HFFc6 (cell line): ENCODE results near the gene ZNF500. TPM values are rescaled to one million over a fixed set of nuclear protein-coding genes. Genes with fewer than 3 reads are reported as not detected.

Source experiments
- DNase-seq: peaks from one replicate; pipeline ENCODE4 v3.0.0-alpha.2; 2018
- H3K27ac Mint-ChIP-seq: 2 replicates; pipeline ENCODE4 v1.8.0; 2020; ENCODE audit warnings: mild to moderate bottlenecking, mixed read lengths
- H3K27me3 Mint-ChIP-seq: 2 replicates; pipeline ENCODE4 v1.8.0; 2021; ENCODE audit warnings: mild to moderate bottlenecking, moderate library complexity, mixed read lengths; ENCODE audit not compliant: insufficient read depth
- H3K36me3 Mint-ChIP-seq: 2 replicates; pipeline ENCODE4 v1.8.0; 2021; ENCODE audit warnings: low read depth, mixed read lengths
- H3K4me1 Mint-ChIP-seq: 2 replicates; pipeline ENCODE4 v1.8.0; 2020; ENCODE audit warnings: low read depth, mixed read lengths
- H3K4me3 Mint-ChIP-seq: 2 replicates; pipeline ENCODE4 v1.8.0; 2020; ENCODE audit warnings: mild to moderate bottlenecking, moderate library complexity, mixed read lengths
- H3K9me3 Mint-ChIP-seq: 2 replicates; pipeline ENCODE4 v1.8.0; 2020; ENCODE audit warnings: mild to moderate bottlenecking, mixed read lengths
- total RNA-seq, 6 experiments: library from RNA; stranded (reverse); fragmentation: NEBNext Ultra II Directional; extraction: Animal tissue kit (Norgen Biotek cat#: 25700); gene quantifications; 2 replicates in 1 of 6; 3 replicates in 5 of 6; pipeline ENCODE4 v1.2.3, GENCODE V29; 2021
- TF ChIP-seq, protein P1 (sequence below): fragments of 200-600 bp; sonication (generic); IDR thresholded peaks from 2 replicates; pipeline ENCODE4 v1.5.0; 2021; ENCODE audit warnings: antibody characterized with exemption, mild to moderate bottlenecking

ZNF500 gene
- total RNA-seq, 6 experiments from 2014 or later = 8.9 to 13.4 (median 10.4) TPM

- Mint-ChIP-seq H3K9me3 (no peaks in the 10 kb centered on the region), H3K4me1 (no peaks in the 10 kb centered on the region), H3K27ac (no peak within 1 kb of the TSS), H3K36me3 (no peaks in the 10 kb centered on the region), H3K4me3 (no peak within 1 kb of the TSS), H3K27me3 (no peaks in the 10 kb centered on the region)
- no peak for DNase-seq
- TF ChIP-seq, protein P1, sequence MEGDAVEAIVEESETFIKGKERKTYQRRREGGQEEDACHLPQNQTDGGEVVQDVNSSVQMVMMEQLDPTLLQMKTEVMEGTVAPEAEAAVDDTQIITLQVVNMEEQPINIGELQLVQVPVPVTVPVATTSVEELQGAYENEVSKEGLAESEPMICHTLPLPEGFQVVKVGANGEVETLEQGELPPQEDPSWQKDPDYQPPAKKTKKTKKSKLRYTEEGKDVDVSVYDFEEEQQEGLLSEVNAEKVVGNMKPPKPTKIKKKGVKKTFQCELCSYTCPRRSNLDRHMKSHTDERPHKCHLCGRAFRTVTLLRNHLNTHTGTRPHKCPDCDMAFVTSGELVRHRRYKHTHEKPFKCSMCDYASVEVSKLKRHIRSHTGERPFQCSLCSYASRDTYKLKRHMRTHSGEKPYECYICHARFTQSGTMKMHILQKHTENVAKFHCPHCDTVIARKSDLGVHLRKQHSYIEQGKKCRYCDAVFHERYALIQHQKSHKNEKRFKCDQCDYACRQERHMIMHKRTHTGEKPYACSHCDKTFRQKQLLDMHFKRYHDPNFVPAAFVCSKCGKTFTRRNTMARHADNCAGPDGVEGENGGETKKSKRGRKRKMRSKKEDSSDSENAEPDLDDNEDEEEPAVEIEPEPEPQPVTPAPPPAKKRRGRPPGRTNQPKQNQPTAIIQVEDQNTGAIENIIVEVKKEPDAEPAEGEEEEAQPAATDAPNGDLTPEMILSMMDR = no peak
Observed at GRCh38 chr16:4795181-4795827, 28.3 kb upstream of the ZNF500 start, which contains the start of gene SMIM22. Gene SMIM22 (plus strand): TSS chr16:4795369. CDS start chr16:4795735, 366 bp downstream.

GRCh38 chr16:4792951-4793513, 26.1 kb upstream of the ZNF500 start:
- Mint-ChIP-seq H3K9me3 (no peaks in the 10 kb centered on the region), H3K4me3 (no peak overlapping the region), H3K36me3 (no peaks in the 10 kb centered on the region), H3K27ac (no peak overlapping the region), H3K27me3 (no peaks in the 10 kb centered on the region), H3K4me1 (no peaks in the 10 kb centered on the region)
- TF ChIP-seq, protein P1 = no peak
- no peak for DNase-seq

DNA sequence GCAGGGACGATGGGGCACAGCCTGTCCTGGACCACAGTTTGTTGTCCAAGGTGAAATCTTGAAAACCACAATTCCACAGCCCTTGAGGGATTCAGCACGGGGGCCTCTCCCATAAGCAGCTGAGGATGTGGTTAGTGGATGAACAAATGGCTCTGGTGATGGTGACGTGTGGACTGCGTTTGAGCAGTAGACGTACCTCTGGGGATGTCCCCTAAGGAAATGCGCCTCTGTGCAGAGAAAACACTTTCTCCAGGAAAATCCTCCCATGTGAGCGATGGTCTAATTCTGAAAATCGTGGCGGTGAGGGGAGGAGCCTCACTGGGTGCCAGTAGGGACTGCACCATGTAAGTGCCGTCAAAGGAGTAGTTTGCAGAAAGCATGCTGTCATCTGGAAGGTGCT, 23.9 kb upstream of the ZNF500 start:
- Mint-ChIP-seq H3K27me3 (no peaks in the 10 kb centered on the region), H3K27ac (no peak overlapping the region), H3K9me3 (no peaks in the 10 kb centered on the region), H3K36me3 (no peaks in the 10 kb centered on the region), H3K4me3 (no peak overlapping the region), H3K4me1 (no peaks in the 10 kb centered on the region)
- TF ChIP-seq, protein P1 = no peak
- no peak for DNase-seq

DNA sequence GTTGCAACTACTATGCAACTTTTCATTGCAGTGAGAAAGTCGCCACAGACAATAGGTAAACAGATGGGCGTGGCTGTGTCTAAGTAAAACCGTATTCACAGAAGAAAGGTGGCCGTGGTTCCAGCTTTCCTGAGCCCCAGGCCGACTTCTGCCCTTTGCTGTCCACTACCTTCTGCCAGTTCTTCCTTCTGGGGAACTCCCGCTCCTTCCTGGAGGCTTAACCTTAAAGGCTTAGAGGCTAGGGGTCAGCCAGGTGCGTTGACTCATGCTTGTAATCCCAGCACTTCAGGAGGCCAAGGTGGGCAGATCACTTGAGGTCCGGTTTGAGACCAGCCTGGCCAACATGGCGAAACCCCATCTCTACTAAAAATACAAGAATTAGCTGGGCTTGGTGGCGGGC, 23.3 kb upstream of the ZNF500 start:
- DNase-seq = no peak
- no peak overlapping the region for H3K27ac Mint-ChIP-seq
- no peaks in the 10 kb centered on the region for H3K27me3 Mint-ChIP-seq
- H3K9me3 Mint-ChIP-seq = no peaks in the 10 kb centered on the region
- TF ChIP-seq, protein P1 = no peak
- H3K4me3 Mint-ChIP-seq = no peak overlapping the region
- no peaks in the 10 kb centered on the region for H3K4me1 Mint-ChIP-seq
- no peaks in the 10 kb centered on the region for H3K36me3 Mint-ChIP-seq

DNA sequence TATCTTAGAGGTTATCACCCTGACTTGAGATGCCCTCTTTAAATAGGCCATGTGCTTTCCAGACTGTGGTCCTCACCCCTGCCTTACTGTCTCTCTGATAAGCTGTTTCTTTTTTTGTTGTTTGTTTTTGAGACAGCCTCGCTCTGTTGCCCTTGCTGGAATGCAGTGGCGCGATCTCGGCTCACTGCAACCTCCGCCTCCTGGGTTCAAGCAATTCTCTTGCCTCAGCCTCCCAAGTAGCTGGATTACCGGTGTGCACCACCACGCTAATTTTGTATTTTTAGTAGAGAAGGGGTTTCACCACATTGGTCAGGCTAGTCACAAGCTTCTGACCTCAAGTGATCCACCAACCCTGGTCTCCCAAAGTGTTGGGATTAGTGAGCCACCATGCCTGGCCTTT, 21.9 kb upstream of the ZNF500 start:
- TF ChIP-seq, protein P1 = no peak
- Mint-ChIP-seq H3K4me3 (no peak overlapping the region), H3K9me3 (no peaks in the 10 kb centered on the region), H3K36me3 (no peaks in the 10 kb centered on the region), H3K27me3 (no peaks in the 10 kb centered on the region; the same call in 1 of the 2 replicates), H3K27ac (no peak overlapping the region), H3K4me1 (no peaks in the 10 kb centered on the region)
- DNase-seq = no peak
